ENCODE data around the gene IMMP2L. TPM values are rescaled to one million over a fixed set of nuclear protein-coding genes. Genes with fewer than 3 reads are reported as not detected.

IMMP2L gene
- total and polyA plus RNA-seq, 2 donors (not counting 3 experiments of a cell fraction or from before 2014, with no cell fraction given): 9.9 to 11.8 TPM

- no peak for TF ChIP-seq FOS (IDR thresholded peaks at IDR 0.05; ENCODE audit: borderline replicate concordance, insufficient read depth, low read length)
- no peak for TF ChIP-seq MYC (IDR thresholded peaks at IDR 0.05; ENCODE audit: low read depth, low read length)
- no peak for TF ChIP-seq POLR2AphosphoS5 (IDR thresholded peaks at IDR 0.05; ENCODE audit: insufficient read depth, low read depth, low read length)
- no peak for TF ChIP-seq POLR2A (IDR thresholded peaks at IDR 0.05; ENCODE audit: low read depth, low read length)
- no peak for TF ChIP-seq MAX (IDR thresholded peaks at IDR 0.05; ENCODE audit: insufficient read depth, insufficient read length)
- no peak for TF ChIP-seq JUN (IDR thresholded peaks at IDR 0.05; ENCODE audit: borderline replicate concordance, insufficient read depth, insufficient read length, low read depth)
- no peak for TF ChIP-seq CTCF (IDR thresholded peaks at IDR 0.05; ENCODE audit: extremely low read depth in 1 of 2, insufficient read depth in 1 of 2, low read depth in 1 of 2, low read length in 2 of 2)
- TF ChIP-seq EZH2 (IDR thresholded peaks at IDR 0.05; ENCODE audit: borderline replicate concordance, low read depth, low read length, severe bottlenecking): no peak
- no peak for TF ChIP-seq GATA2 (IDR thresholded peaks at IDR 0.05; ENCODE audit: insufficient read depth, insufficient read length, low read depth, low read length)
- Histone ChIP-seq H3K36me3 (ENCODE audit: control insufficient read depth in 2 of 2, extremely low read depth in 1 of 2, insufficient read depth in 2 of 2, low read length in 2 of 2) (no peaks in the 10 kb centered on the region), H3K9me3 (replicated peaks; ENCODE audit: control insufficient read depth, insufficient read depth, low read length) (no peaks in the 10 kb centered on the region), H3K9ac (replicated peaks; ENCODE audit: extremely low read depth, insufficient read depth, low read length) (no peak overlapping the region), H3K79me2 (ENCODE audit: control insufficient read depth, insufficient read depth, low read length) (no peaks in the 10 kb centered on the region), H2AFZ (ENCODE audit: low read depth, low read length) (no peak overlapping the region), H3K27ac (ENCODE audit: insufficient read depth, low read depth, low read length) (no peak overlapping the region), H3K27me3 (ENCODE audit: control insufficient read depth in 2 of 2, insufficient read depth in 2 of 2, low read length in 2 of 2) (no peaks in the 10 kb centered on the region), H4K20me1 (replicated peaks; ENCODE audit: control insufficient read depth, extremely low read depth, insufficient read depth, low read length) (no peaks in the 10 kb centered on the region), H3K4me2 (ENCODE audit: insufficient read depth, low read length) (no peak overlapping the region), H3K9me1 (replicated peaks; ENCODE audit: control insufficient read depth, extremely low read depth, insufficient read depth, low read length) (no peaks in the 10 kb centered on the region), H3K4me3 (replicated peaks in 1 of 3; ENCODE audit: insufficient read depth in 1 of 3, low read depth in 1 of 3, low read length in 3 of 3) (no peak overlapping the region), H3K4me1 (ENCODE audit: control insufficient read depth, extremely low read depth, insufficient read depth, low read length) (no peaks in the 10 kb centered on the region)
- intact Hi-C loops (cut with micrococcal nuclease) (no loop called here), dilution Hi-C loops (cut with MboI; ENCODE audit: extremely low pct_ligation_motif_present, low sequenced_read_pairs) (no loop called here)
- FAIRE-seq (no peak), DNase-seq (ENCODE audit: low read depth, low spot score) (no peak)
- ChIA-PET CTCF (interaction anchor here (1.7 kb wide), 1 partner anchor 10 kb away, joined by 8 read pairs; no protein-coding TSS in a partner anchor), POLR2A (no interaction called here)
- no TSS peak for BruUV-seq (replicated peaks)
Measured at GRCh38 chr7:111364413-111364812, 197.9 kb downstream of the IMMP2L start.
